ENCODE measurements around the gene CACNG1.

DNA sequence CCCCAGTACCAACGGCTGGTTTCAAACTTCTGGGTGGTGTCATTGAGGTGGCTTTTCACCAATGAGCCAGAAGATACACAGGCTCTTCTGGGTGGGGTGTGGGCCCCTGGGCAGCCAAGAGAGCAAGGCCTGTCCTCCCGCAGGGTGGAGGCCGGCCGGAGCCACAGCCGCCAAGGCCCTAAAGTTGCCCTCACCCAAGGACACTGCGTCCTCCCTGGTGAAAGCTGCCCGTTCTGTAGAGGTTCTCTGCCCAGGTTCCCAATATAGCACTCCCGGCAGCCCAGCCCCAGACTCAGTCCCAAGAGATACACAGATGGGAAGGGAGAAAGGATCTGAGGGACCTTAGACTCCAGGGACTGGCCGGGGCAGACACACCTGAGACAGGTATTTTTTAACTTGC, 10.7 kb upstream of the CACNG1 start:
- TF ChIP-seq, protein P1, sequence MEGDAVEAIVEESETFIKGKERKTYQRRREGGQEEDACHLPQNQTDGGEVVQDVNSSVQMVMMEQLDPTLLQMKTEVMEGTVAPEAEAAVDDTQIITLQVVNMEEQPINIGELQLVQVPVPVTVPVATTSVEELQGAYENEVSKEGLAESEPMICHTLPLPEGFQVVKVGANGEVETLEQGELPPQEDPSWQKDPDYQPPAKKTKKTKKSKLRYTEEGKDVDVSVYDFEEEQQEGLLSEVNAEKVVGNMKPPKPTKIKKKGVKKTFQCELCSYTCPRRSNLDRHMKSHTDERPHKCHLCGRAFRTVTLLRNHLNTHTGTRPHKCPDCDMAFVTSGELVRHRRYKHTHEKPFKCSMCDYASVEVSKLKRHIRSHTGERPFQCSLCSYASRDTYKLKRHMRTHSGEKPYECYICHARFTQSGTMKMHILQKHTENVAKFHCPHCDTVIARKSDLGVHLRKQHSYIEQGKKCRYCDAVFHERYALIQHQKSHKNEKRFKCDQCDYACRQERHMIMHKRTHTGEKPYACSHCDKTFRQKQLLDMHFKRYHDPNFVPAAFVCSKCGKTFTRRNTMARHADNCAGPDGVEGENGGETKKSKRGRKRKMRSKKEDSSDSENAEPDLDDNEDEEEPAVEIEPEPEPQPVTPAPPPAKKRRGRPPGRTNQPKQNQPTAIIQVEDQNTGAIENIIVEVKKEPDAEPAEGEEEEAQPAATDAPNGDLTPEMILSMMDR (IDR thresholded peaks at IDR 0.05; ENCODE audit: borderline replicate concordance, extremely low read depth, low read length, poor library complexity, severe bottlenecking), result no peak
- no peak for TF ChIP-seq EZH2 (IDR thresholded peaks at IDR 0.05; ENCODE audit: borderline replicate concordance, low read depth, low read length, severe bottlenecking)
